NCI-H2107 treated with DMSO at 0.1 percent for 48 hours (cell line): Measurements from ENCODE around the gene APC2.
"Not testable (repeated sequence)": the region's sequence is repeated elsewhere in the genome, so short reads cannot be mapped to it uniquely, and the experiment has no call there.

Experiments used
- DNase-seq: peaks from one replicate; lab custom pipeline; 2025; ENCODE audit not compliant: unreplicated experiment; lab: John Stamatoyannopoulos, UW

Gene APC2

DNA sequence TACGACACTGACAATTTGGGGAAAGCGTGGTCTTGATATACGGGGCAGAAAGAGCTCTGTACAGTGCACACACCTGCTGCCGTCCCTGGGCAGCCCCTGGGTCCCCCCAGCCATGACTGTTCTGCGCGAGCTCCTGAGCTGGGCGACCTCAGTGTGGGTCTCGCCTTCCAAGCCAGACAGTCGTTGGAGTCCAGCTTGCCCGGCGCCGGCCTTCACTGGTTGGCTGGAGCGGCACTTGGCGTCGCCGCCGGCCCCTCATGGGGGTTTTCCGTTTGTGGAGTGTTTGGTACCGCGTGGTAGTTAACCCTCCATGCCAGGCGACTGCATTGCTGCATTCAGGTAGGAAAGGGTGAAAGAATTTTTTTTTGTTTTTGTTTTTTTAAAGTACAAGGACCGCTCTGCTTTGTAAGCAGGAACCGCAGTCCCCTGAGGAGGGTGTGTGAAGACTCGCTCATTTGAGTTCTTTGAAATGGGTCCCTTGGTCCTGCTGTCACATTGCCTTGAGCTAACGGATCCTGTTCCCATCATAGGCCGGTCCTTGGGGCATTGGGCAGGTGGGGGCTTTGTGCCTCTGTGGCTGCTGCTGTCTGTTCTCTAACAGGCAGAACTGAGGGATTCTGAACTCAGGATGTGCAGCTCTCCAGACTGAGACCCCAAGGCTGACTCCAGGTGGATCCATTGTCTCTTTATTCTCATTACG, 22.6 kb upstream of the APC2 start:
- DNase-seq: no peak

DNA sequence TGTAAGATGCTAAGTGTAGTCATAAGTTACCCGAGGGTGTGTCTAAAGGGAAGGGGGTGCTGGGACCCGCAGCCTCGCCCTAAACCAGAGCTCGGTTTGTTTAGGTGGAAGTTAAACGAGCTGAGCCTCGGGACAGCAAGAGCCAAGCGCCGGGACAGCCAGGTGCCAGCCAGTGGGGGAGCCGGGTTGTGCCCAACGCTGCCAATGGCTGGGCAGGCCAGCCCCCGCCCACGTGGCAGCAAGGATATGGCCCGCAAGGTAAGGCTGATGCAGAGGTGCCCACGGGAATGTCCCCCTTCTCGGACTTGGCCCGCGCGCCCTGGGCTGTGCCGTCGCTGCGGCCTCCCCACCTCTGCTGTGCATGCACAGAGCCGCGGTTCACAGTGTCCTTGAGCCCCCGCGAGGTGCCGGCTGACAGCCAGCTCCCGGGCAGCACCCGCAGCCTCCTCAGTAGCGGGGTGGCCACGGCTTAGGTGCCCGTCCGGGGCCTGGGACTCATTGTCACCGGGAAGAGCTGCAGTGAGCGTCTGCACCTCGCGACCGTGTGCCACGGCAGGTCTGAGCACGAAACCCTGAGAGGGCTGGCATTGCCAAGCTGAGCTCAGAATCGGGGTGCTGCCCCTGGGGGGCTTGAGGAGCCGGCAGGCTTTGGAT, 21.1 kb upstream of the APC2 start:
- no peak for DNase-seq

DNA sequence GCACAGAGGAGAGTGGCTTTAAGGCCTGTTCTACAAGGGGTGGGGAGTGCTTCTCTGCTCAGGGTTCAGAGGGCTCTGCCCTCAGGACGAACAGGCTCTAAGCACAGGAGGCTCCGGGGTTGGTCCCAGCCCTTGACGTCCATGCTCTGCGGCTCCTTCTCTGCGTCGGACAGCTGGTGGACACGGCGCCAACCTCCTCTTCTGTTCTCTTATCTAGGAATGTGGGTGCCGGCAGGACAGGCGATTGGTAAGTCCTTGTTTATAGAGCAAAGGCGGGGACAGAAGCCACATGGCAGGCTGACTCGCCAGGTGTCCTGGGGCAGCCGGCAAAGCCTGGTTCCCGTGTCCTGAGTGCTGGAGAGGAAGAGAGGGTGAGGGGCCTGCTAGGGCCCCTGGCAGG, 20.2 kb upstream of the APC2 start:
- no peak for DNase-seq

DNA sequence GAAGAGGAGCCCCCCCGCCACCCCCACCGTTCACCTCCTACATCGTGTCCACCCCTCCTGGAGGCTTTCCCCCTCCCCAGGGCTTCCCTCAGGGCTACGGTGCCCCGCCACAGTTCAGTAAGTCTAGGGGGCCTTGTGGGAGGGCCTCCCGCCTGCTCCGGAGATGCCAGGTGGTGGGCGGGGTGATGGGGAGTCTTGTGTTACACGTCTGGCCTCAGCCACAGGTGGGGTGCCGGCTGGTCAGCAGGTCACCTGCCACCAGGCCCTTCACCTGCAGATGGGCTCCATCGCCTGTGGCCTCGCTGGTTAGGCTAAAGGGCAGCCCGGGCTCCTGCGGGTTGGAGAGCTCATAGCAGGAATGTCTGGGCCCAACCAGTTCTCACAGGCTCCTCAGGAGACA, 19.7 kb upstream of the APC2 start:
- no peak for DNase-seq

DNA sequence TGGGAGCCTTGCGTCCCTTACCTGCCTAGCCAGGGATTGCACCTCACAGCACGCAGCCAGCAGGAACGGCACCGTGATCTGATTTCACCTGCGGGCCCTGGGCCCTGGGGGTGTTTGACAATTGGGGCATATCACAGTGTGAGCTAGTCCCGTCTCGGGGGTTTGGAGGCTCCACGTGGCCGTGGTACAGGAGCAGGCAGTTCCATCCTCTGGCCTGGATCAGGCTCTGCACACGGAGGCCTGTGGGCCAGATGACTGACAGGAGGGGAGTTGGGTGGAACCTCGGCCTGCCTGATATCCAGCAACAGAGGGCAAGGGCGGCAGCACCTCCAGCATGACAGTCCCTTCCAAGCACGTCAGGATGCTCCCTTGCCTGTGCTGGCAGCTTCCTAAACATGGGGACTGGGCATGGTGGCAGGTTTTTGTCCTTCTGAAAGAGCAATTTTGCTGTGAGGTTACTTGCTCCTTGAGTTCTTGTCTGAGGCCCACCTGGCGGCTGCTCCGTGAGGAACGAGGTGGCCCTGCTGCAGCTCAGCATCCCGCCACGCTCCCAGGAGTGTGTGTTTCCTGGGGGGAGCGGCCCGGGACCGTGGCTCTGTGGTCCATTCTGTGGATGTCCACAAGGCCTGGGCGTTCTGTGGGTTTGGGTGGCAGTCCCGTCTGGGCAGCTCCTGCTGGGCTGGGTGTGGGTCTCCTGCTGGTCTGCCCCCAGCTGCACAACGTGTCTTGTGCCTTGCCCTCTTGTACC, 18.0 kb upstream of the APC2 start:
- no peak for DNase-seq

DNA sequence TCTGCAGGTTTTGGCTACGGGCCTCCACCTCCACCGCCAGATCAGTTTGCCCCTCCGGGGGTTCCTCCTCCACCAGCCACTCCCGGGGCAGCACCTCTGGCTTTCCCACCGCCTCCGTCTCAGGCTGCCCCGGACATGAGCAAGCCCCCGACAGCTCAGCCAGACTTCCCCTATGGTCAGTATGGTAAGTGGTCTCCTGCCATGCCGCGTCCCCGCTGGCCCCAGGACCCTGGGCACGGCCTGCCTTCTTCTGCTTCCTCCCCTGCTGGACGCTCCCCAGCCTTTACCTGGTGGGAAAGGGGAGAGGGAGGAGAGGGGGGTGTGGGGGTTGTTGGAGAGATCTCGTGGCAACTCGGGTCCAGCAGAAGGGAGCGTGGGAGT, 17.4 kb upstream of the APC2 start:
- no peak for DNase-seq

DNA sequence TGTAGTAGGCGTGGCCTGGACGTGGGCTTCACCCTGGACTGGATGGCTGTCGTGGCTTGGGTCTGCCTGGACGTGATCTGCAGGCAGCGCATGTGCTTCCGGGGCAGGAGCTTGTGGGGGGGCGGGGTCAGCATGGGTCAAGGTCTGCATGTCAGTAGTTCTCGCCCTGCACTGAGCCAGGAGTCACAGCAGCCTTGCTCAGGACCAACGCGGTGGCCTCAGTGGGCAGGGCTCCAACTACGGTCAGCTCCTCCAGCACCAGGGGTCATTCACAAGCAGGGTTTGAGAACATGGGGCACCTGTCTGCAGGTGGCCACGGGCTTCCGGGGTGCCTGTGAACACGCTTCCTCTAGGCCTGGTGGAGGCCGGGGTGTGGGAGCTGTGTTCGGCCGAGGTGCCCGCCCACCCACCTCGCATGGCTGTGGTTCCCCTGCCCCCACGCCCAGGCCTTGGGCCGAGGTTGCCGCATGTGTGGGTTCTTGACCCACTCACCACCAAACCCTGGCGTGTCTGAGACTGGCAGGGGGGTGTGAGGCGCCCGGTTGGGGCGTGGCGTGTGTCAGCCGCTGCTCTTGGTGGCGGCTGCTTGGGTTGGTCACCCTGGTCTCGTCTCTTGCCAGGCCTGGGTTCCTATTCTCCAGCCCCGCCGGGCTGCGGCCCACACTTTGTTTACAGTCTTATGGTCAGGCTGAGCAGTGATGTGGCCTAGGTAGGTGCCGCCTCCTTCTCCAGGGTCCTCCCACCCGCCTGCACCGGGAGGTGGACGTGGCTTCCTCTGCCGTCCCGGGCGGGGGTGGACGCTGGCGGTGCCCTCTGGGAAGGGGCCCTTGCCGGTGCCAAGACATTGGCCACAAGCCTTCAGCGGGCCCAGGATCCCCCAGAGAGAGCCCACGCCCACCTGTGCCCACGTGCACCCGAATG, 16.5 kb upstream of the APC2 start:
- no peak for DNase-seq

DNA sequence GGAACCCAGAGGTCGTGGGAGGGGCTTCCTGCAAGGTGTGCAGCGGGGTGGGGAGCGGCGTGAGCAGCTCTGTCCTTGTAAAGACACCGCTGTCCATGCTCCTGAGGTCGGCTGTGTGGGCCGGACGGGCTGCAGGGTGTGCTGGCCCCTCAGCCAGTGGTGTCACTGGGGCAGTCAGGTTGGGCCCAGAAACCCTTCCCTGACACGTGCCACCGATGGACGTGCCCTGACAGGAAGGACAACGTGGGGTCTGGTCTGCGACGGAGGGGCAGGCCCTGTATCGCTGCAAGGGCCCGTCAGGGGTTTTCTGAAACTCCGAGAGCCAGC, 15.9 kb upstream of the APC2 start:
- no peak for DNase-seq

DNA sequence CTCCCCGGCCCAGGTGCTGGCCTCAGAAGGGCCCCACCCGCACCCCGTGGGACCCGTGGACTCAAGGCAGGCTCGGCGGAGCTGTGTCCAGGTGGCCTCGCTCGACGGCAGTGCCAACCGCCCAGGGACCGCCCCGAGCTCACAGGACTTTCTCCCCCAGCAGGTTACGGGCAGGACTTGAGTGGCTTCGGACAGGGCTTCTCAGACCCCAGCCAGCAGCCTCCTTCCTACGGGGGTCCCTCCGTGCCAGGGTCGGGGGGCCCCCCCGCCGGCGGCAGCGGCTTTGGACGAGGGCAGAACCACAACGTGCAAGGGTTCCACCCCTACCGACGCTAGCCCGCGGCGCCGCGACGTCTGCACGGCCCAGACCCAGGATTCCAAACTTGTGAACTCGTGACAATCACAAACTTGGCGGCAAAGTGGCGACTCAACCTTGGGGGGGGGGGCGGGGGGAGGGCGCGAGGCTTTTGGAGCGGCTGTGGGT, 15.3 kb upstream of the APC2 start:
- no peak for DNase-seq

DNA sequence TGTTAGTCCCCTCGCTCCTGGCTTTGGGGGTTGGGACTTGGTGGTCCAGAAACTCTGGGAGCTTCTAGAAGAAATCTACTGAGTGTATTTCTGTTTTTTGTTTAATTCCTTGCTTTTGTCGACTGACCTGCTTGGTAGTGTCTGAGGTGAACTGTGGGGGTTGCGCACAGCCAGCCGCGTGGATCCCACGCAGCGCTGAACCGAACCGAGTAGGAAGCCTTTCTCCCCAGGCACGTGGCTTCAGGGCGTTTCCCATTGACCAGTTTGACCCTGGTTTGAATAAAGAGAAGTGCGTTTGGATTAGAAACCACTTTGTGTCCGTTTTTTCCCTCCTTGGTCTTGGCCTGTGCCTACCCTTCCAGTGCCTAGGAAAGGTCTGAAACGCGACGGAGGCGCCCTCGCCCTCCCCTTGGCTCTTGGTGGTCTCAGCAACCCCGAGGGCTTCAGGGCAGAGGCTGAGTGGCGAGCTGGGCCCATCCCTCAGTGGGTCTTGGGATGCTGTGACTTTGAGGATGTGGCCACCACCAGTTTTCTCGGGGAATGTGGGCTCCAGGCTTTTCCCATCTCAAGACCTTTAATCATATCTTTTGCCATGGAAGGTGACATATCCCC, 14.4 kb upstream of the APC2 start:
- no peak for DNase-seq

DNA sequence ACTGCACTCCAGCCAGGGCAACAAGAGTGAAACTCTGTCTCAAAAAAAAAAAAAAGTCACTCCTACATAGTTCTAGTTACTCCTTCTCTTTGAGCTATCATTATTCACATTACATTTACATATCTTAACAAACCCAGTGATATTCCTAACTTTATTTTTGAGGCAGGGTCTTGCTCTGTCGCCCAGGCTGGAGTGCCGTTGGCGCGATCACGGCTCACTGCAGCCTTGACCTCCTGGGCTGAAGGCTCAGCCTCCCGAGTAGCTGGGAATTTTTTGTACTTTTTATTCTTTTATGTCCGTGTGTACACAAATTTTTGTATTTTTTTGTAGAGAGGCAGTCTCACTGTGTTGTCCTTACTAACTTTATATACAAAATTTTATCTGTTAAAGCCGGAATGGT, 12.3 kb upstream of the APC2 start:
- no peak for DNase-seq

DNA sequence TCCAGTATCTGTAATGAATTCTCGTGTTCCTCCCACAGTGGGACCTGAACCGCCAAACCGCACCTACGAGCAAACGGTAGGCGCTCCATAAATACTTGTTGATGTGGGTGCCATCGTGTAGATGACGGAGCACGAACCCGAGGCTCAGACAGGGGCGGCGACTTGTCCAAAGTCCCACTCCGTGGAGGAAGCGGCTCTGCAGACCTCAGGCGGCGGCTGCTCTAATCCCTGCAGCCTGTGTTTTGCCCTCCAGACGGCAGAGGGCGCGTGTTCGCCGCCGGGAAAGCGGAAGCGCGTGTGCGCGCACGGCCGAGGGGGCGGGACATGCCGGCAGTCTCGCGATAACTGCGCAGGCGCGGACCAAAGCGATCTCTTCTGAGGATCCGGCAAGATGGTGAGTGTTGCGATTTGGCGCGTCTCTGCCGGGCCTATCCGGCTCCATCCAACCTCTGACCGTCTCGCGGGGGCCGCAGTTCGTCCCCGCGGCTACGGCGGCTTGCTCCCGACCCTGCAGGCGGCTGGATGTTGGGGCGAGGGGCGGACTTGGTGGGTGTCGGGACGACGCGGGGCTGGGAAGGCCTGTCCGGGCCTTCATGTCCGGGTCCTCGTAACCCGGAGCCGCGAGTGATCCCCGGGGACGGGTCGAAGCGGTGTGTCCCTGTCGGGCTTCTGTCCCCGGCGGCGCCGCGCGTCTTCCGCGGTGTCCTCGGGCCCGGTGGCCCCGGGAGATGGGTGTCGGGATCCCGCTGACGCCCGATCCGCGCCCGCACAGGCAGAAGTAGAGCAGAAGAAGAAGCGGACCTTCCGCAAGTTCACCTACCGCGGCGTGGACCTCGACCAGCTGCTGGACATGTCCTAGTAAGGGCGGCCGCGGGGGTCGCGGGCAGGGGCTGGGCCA, 11.6 kb upstream of the APC2 start, which contains the start of gene RPS15:
TSS of gene RPS15 (plus strand) at position 362 of the 898 bp plus-strand sequence. CDS start at position 392, 30 bp downstream.
- peak; percentile 72 for DNase-seq

DNA sequence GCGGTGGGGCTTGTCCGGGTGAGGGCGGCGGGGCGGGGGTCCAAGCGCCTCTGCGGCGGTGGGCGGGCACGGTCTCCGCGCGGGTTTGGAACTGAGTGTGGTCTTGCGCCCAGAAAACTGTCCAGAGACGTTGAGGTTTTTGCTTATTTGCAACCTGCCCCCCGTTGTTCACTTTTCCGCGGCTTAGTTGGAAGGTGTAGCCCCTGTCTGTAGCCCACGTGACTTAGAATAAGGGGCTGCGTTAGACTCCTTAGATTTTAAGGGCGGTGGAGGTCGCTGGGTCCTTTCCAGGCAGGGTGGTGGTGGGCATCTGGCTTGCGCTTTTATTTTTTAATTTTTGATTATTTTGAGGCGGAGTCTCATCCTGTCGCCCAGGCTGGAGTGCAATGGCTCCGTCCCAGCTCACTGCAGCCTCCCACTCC, 11.0 kb upstream of the APC2 start:
- no peak for DNase-seq

DNA sequence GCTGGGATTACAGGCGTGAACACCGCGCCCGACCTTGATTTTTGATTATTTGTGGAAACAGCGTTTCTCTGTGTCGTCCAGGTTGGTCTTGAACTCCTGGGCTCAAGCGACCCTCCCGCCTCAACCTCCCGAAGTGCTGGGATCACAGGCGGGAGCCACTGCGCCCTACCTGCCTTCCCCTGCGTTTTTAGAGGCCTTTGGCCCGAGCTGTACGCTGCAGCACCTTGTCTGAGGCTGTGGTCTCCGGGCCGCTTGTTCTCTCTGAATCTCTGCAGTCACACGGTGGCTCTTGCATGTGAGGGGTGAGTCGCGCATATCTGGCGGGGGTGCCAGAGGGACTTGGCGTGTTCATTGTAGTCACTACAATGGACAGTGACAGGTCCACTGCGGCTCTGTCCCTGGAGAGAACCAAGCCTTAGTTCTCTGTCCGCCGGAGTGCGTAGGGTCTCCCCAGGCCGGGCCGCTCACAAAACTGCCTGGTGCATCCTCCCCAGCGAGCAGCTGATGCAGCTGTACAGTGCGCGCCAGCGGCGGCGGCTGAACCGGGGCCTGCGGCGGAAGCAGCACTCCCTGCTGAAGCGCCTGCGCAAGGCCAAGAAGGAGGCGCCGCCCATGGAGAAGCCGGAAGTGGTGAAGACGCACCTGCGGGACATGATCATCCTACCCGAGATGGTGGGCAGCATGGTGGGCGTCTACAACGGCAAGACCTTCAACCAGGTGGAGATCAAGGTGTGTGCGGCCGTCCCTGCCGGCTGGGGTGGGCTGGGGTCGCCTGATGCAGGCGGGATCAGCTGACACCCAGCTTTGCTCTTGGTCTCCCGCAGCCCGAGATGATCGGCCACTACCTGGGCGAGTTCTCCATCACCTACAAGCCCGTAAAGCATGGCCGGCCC, 10.2 kb upstream of the APC2 start:
- not testable (repeated sequence) for DNase-seq

DNA sequence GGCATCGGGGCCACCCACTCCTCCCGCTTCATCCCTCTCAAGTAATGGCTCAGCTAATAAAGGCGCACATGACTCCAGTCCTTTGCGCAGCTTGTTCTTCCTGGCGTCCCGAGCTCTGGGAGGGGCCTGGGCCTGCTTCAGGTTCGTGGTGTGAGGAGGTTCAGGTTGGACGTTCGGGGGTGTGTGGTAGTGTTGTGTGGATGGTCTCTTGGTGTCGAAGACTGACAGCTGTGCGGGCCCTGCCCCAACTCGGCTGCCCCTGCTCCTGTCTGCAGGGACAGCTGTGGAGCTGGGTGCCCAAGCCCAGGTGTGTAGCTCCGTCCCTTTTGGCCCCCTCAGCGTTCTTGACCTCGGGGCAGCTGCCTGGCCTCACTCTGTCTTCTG, 9.5 kb upstream of the APC2 start:
- no peak for DNase-seq

DNA sequence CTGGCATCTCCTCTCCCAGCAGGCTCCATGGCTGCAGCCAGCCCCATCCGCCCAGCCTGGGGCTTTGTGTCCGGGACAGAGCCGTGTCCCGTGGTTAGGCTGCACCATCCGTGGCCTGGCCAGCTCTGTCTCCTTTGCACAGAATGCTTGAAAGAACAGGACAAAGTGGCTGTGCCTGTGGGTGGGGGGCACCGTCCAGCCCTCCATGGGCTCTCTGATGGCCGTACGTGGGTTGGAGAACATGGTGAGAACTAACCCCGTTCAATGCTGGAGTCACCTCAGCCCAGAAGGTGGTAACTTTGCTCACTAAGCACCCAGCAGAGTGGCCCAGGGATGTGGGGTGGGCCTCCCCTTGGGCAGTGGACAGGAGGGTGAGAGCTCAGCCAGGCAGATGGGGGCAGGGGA, 8.9 kb upstream of the APC2 start:
- no peak for DNase-seq

DNA sequence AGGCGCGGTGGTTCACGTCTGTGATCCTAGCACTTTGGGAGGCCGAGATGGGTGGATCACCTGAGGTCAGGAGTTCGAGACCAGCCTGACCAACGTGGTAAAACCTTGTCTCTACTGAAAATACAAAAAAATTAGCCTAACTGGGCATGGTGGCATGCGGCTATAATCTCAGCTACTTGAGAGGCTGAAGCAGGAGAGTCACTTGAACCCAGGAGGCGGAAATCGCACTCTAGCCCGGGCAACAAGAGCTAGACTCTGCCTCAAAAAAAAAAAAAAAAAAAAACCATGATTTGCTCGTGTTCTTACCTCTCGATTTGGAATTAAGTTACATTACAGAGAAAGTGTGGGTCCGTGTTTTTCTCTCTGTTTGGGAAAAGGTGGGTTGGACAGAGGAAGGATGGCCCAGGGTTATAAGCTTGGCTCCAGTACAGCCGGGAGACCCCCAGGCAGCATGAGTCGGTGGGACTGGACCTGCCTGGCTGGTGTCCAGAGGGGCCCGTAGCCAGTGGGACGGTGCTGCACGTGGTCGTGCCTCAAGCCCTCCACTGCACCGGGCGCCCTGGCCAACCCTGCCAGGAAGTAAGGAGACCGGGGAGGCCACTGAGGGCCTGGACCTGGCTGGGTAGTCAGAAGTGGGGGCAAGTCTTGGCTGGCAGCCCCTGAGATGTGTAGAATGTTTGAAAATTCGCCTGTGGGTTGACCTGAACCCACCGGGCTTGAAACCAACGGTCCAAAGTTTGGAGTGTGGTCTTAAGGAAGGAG, 8.1 kb upstream of the APC2 start:
- no peak for DNase-seq
